Stomach (tissue), 9 donors: ENCODE results near the gene CBLB. TPM values are rescaled to one million over a fixed set of nuclear protein-coding genes. Genes with fewer than 3 reads are reported as not detected.

Source experiments
- DNase-seq, 2 donors: peaks; one replicate each; pipeline versions ENCODE4 v3.0.0 to v3.0.0-alpha.2; 2013 to 2019
- H3K27ac ChIP-seq, 5 donors: fragments of 200-600 bp in 4 of 5; sonication (generic) in 4 of 5; one replicate each; pipeline ENCODE4 v1.5.1; 2013 to 2019; ENCODE audit warnings: mild to moderate bottlenecking in 1 of 5, moderate library complexity in 1 of 5
- H3K27me3 ChIP-seq, 3 donors: fragments of 200-600 bp; sonication (generic); one replicate each; pipeline ENCODE4 v1.5.1; 2017 to 2019; ENCODE audit warnings: mixed run types in 1 of 3
- H3K36me3 ChIP-seq, 4 donors: fragments of 200-600 bp; sonication (generic); 1 replicate in 3 of 4; 2 replicates in 1 of 4; pipeline ENCODE4 v1.5.1; 2016 to 2019
- H3K4me1 ChIP-seq, 4 donors: fragments of 200-600 bp; sonication (generic); one replicate each; pipeline ENCODE4 v1.5.1; 2016 to 2019
- H3K4me3 ChIP-seq, 4 donors: fragments of 200-600 bp; sonication (generic) in 3 of 4; one replicate each; pipeline ENCODE4 v1.5.1; 2016 to 2019; ENCODE audit warnings: mild to moderate bottlenecking in 1 of 4
- H3K9me3 ChIP-seq, 4 donors: fragments of 200-600 bp; sonication (generic); one replicate each; pipeline ENCODE4 v1.5.1; 2016 to 2019
- CTCF ChIP-seq, 7 experiments: fragments of 450-650 bp in 4 of 7; fragments of 200-600 bp in 3 of 7; sonication (generic) in 3 of 7; IDR thresholded peaks; one replicate each; pipeline ENCODE4 v1.5.1; 2016 to 2019; ENCODE audit warnings: antibody characterized with exemption in 7 of 7, control low read depth in 2 of 7, mild to moderate bottlenecking in 1 of 7
- EP300 ChIP-seq: sonication (generic); formaldehyde crosslinking; IDR thresholded peaks from one replicate; pipeline ENCODE4 v1.6.1; 2017; ENCODE audit warnings: antibody characterized with exemption
- POLR2A ChIP-seq, 4 donors: fragments of 450-650 bp; IDR thresholded peaks; one replicate each; pipeline ENCODE4 v1.6.1; 2016; ENCODE audit warnings: antibody characterized with exemption in 4 of 4, control low read depth in 2 of 4, mild to moderate bottlenecking in 1 of 4, moderate library complexity in 1 of 4
- POLR2AphosphoS5 ChIP-seq, 3 donors: sonication (generic); formaldehyde crosslinking; IDR thresholded peaks; one replicate each; pipeline ENCODE4 v1.6.1; 2016; ENCODE audit warnings: antibody characterized with exemption in 3 of 3
- WGBS, 5 donors: extraction: QIAGEN DNeasy Blood & Tissue Kit in 3 of 5; methylation state at CpG; one replicate each; pipeline versions ENCODE4 v1.1.5 to v1.1.7; 2013 to 2018; 5-methylcytosine and 5-hydroxymethylcytosine counted together
- intact Hi-C: fragments of 100-400 bp; cut with DNase I; formaldehyde crosslinking; loops from one replicate; pipeline ENCODE4 v1.15.1; 2023; ENCODE audit warnings: low total_unique reads
- polyA plus RNA-seq, 3 donors: library from polyadenylated mRNA; stranded (reverse); fragments of 200-250 nt; gene quantifications; one replicate each; pipeline ENCODE4 v1.2.3, GENCODE V29; 2013
- total RNA-seq, 5 donors: library from RNA; depleted of rRNA; stranded (reverse); fragments of >200 nt; gene quantifications; one replicate each; pipeline versions ENCODE4 v1.1.0 to v1.2.3, GENCODE V29; 2014 to 2016
- donor health status: healthy with polysubstance abuse.
- donor health status: Bipolar disorder and iron deficiency.
- donor health status: healthy.

The CBLB gene
- total and polyA plus RNA-seq, 8 donors: 6.9 to 94.4 (median 46.0) TPM

GRCh38 chr3:105798381-105798934 is 70.4 kb downstream of the CBLB start:
- peak in 1 of 2 donors; percentile 22 for DNase-seq
- intact Hi-C loops: no loop called here
- Histone ChIP-seq H3K9me3 (no peaks in the 10 kb centered on the region), H3K36me3 (peaks cover 0 to 5% (median 0%) of the 10 kb centered on the region in 4 donors), H3K27ac (no peak overlapping the region), H3K27me3 (no peaks in the 10 kb centered on the region), H3K4me3 (no peak overlapping the region), H3K4me1 (peaks cover 5 to 45% (median 15%) of the 10 kb centered on the region in 4 donors)
- 10 to 31% (median 17%) methylated on average over 1 of the region's 1 CpG for WGBS, 5 donors
- TF ChIP-seq POLR2AphosphoS5 (IDR thresholded peaks at IDR 0.05) (no peak), EP300 (no peak), POLR2A (IDR thresholded peaks at IDR 0.05) (no peak), CTCF (IDR thresholded peaks at IDR 0.05) (no peak)

- no peak for DNase-seq
- Histone ChIP-seq H3K4me1 (peaks cover 0 to 52% (median 20%) of the 10 kb centered on the region in 4 donors), H3K27me3 (no peaks in the 10 kb centered on the region), H3K36me3 (no peaks in the 10 kb centered on the region), H3K27ac (peak overlapping the region; percentile 54 to 74 (median 69)), H3K9me3 (no peaks in the 10 kb centered on the region), H3K4me3 (no peak overlapping the region)
- no peak for TF ChIP-seq POLR2AphosphoS5 (IDR thresholded peaks at IDR 0.05)
- no peak for TF ChIP-seq EP300
- TF ChIP-seq CTCF (IDR thresholded peaks at IDR 0.05): no peak
- TF ChIP-seq POLR2A (IDR thresholded peaks at IDR 0.05): no peak
- 81 to 88% (median 87%) methylated on average over 2 of the region's 2 CpGs for WGBS, 5 donors
- intact Hi-C loops: no loop called here
These were observed 75.8 kb downstream of the CBLB start for GRCh38 chr3:105793040-105793439.

- intact Hi-C loops: no loop called here
- no peaks in the 10 kb centered on the region for H3K27me3 ChIP-seq
- no peaks in the 10 kb centered on the region for H3K36me3 ChIP-seq
- H3K4me3 ChIP-seq: no peak overlapping the region
- WGBS, 5 donors: 55 to 72% (median 71%) methylated on average over 6 of the region's 6 CpGs
- peaks cover 0 to 48% (median 24%) of the 10 kb centered on the region in 4 donors for H3K4me1 ChIP-seq
- peak overlapping the region in 4 of 5 donors; percentile 56 to 74 (median 71) for H3K27ac ChIP-seq
- peak; percentile 32 to 37 for DNase-seq
- TF ChIP-seq POLR2A (IDR thresholded peaks at IDR 0.05) (no peak), POLR2AphosphoS5 (IDR thresholded peaks at IDR 0.05) (peak; percentile 56 to 94 (median 90)), EP300 (peak; percentile 74), CTCF (IDR thresholded peaks at IDR 0.05) (no peak)
- H3K9me3 ChIP-seq: no peaks in the 10 kb centered on the region
These were observed 76.7 kb downstream of the CBLB start for GRCh38 chr3:105791919-105792786.

GRCh38 chr3:105791131-105791530 is 77.7 kb downstream of the CBLB start:
- WGBS, 5 donors: 52 to 75% (median 63%) methylated on average over 4 of the region's 4 CpGs
- Histone ChIP-seq H3K4me3 (no peak overlapping the region), H3K27ac (peak overlapping the region in 4 of 5 donors; percentile 56 to 74 (median 66)), H3K27me3 (no peaks in the 10 kb centered on the region), H3K36me3 (no peaks in the 10 kb centered on the region), H3K4me1 (peaks cover 0 to 48% (median 25%) of the 10 kb centered on the region in 4 donors), H3K9me3 (no peaks in the 10 kb centered on the region)
- intact Hi-C loops: no loop called here
- peak in 1 of 2 donors; percentile 21 for DNase-seq
- TF ChIP-seq POLR2A (IDR thresholded peaks at IDR 0.05) (no peak), POLR2AphosphoS5 (IDR thresholded peaks at IDR 0.05) (no peak), EP300 (no peak)
